Panc1 (cell line): Measurements from ENCODE around the gene CHCHD3. TPM values are rescaled to one million over a fixed set of nuclear protein-coding genes. Genes with fewer than 3 reads are reported as not detected.

Experiments
- ATAC-seq: fragments of 200-7000 bp; cut with Tn5 transposase; 2 replicates; pipeline ENCODE4 v1.9.1; 2020; ENCODE audit warnings: mild to moderate bottlenecking, moderate library complexity
- BruUV-seq: library from RNA; stranded (reverse); fragments of 400-500 nt; replicated peaks from 2 replicates; lab custom pipeline; 2021; lab: Mats Ljungman, UMichigan
- CTCF ChIA-PET: fragments of 300-600 bp; sonication (Branson Sonifier 250); formaldehyde crosslinking; loops from one replicate; lab custom pipeline; 2022; ENCODE audit warnings: antibody characterized with exemption; lab: Charles Lee
- POLR2A ChIA-PET: fragments of 300-600 bp; sonication (Branson Sonifier 250); formaldehyde crosslinking; loops from one replicate; lab custom pipeline; 2022; ENCODE audit warnings: antibody characterized with exemption; lab: Charles Lee
- DNase-seq: peaks from one replicate; pipeline ENCODE4 v3.0.0-alpha.2; 2010; ENCODE audit warnings: low read depth, low spot score
- H3K27ac ChIP-seq: 2 replicates; pipeline ENCODE4 v1.5.1; 2011; ENCODE audit warnings: mild to moderate bottlenecking, low read length, inconsistent platforms
- H3K27me3 ChIP-seq: fragments of 200-500 bp; sonication (Bioruptor generic); 2 replicates; pipeline ENCODE4 v1.6.0; 2014; ENCODE audit warnings: low read length, inconsistent platforms; ENCODE audit not compliant: control insufficient read depth, insufficient read depth
- H3K36me3 ChIP-seq: fragments of 200-500 bp; sonication (Bioruptor generic); 2 replicates; pipeline ENCODE4 v1.5.1; 2014; ENCODE audit warnings: inconsistent platforms, mild to moderate bottlenecking, low read length, moderate library complexity; ENCODE audit not compliant: control insufficient read depth, insufficient read depth
- H3K4me1 ChIP-seq: 2 replicates; pipeline ENCODE4 v1.5.1; 2011; ENCODE audit warnings: inconsistent platforms, mild to moderate bottlenecking, low read length, moderate library complexity; ENCODE audit not compliant: control insufficient read depth, insufficient read depth
- H3K4me3 ChIP-seq, 2 experiments: 2 replicates each; pipeline ENCODE4 v1.5.1; 2011 to 2012; ENCODE audit warnings: low read depth in 2 of 2, low read length in 2 of 2, mild to moderate bottlenecking in 2 of 2, inconsistent platforms in 1 of 2, moderate library complexity in 1 of 2
- H3K9me3 ChIP-seq: fragments of 200-500 bp; sonication (Bioruptor generic); 2 replicates; pipeline ENCODE4 v1.5.1; 2014; ENCODE audit warnings: low read depth, mild to moderate bottlenecking, inconsistent platforms, low read length, moderate library complexity; ENCODE audit not compliant: control insufficient read depth, insufficient read depth
- POLR2AphosphoS5 ChIP-seq: IDR thresholded peaks from 2 replicates; pipeline ENCODE4 v1.6.1; 2012; ENCODE audit warnings: mild to moderate bottlenecking, low read depth, low read length, moderate library complexity
- SIN3A ChIP-seq: IDR thresholded peaks from 2 replicates; pipeline ENCODE4 v1.6.1; 2012; ENCODE audit warnings: low read depth, mild to moderate bottlenecking, low read length, moderate library complexity, borderline replicate concordance; ENCODE audit not compliant: insufficient read depth
- TCF7L2 ChIP-seq: IDR thresholded peaks from 2 replicates; pipeline ENCODE4 v1.6.1; 2011; ENCODE audit warnings: mild to moderate bottlenecking, low read depth, low read length, inconsistent platforms
- in situ Hi-C: cut with HindIII; loops from 2 replicates; pipeline ENCODE4 v1.10.0; 2016; ENCODE audit warnings: low sequenced_read_pairs, low pct_unique_long_range_greater_than_20kb
- intact Hi-C: fragments of 100-400 bp; cut with micrococcal nuclease; formaldehyde crosslinking; loops from one replicate; pipeline ENCODE4 v1.10.0; 2022; ENCODE audit not compliant: unreplicated experiment
- total RNA-seq: library from RNA; stranded (reverse); gene quantifications from one replicate; pipeline ENCODE4 v1.2.1, GENCODE V29; 2021; ENCODE audit not compliant: unreplicated experiment
- TF ChIP-seq, protein P1 (sequence below), 2 experiments: IDR thresholded peaks; 2 replicates each; pipeline ENCODE4 v1.6.1; 2011 to 2012; ENCODE audit warnings: low read depth in 2 of 2, control low read depth in 1 of 2, low read length in 1 of 2, mild to moderate bottlenecking in 1 of 2, moderate library complexity in 1 of 2; ENCODE audit not compliant: insufficient read depth in 1 of 2
- TF ChIP-seq, protein P2 (sequence below): fragments of 450-650 bp; IDR thresholded peaks from 2 replicates; pipeline ENCODE4 v1.5.1; 2017; ENCODE audit warnings: mild to moderate bottlenecking

Gene CHCHD3
- total RNA-seq, 1 experiment from 2014 or later: 109 TPM

DNA sequence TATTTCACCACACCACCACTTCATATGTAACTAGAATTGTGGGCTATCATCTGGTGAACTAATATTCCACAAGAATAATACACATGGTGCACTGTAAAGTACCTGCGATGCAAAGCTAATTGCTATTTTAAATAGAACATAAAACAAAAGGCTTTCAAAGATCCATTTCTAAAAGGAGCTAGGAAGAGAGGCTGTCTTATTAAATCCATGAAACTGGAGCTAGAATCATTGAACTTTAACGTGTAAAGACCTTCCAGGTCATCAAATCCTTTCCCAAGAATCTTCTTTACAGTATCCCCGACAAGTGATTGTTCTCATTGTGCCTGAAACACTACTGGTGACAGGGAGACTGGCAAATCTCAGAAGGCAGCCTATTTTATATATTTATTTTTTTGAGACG is 224.9 kb downstream of the CHCHD3 start:
- intact Hi-C loops: no loop called here

DNA sequence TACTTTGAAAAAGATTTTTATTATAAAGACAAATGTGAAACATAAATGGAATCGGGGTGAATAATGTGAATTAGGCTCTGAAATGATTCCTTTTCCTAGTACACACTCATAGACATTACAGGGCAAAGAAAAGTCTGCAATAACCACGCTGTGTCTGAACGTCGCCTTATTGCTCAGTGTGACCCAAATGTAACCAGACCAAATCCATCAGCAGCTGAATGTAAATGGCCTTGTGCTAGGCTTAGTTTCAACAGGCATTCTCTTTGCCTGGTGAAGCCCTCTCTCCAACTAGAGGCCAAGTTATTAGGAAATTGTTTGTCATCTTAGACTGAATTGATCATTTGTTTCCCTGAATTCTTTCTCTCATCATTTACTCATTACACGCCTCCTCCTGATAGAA is 225.5 kb downstream of the CHCHD3 start:
- Histone ChIP-seq H3K27ac (no peak overlapping the region), H3K4me1 (no peaks in the 10 kb centered on the region), H3K4me3 (no peak overlapping the region), H3K36me3 (no peaks in the 10 kb centered on the region), H3K27me3 (no peaks in the 10 kb centered on the region), H3K9me3 (no peaks in the 10 kb centered on the region)
- intact Hi-C loops: no loop called here
- POLR2A ChIA-PET: interaction anchor here (0.6 kb wide), 1 partner anchor 486 kb away, joined by 5 read pairs; no protein-coding TSS in a partner anchor
- DNase-seq: no peak
- in situ Hi-C loops: no loop called here
- no peak for ATAC-seq
- CTCF ChIA-PET: no interaction called here
- BruUV-seq: no TSS peak
- TF ChIP-seq TCF7L2 (no peak), SIN3A (no peak), POLR2AphosphoS5 (no peak)
- TF ChIP-seq, protein P1, sequence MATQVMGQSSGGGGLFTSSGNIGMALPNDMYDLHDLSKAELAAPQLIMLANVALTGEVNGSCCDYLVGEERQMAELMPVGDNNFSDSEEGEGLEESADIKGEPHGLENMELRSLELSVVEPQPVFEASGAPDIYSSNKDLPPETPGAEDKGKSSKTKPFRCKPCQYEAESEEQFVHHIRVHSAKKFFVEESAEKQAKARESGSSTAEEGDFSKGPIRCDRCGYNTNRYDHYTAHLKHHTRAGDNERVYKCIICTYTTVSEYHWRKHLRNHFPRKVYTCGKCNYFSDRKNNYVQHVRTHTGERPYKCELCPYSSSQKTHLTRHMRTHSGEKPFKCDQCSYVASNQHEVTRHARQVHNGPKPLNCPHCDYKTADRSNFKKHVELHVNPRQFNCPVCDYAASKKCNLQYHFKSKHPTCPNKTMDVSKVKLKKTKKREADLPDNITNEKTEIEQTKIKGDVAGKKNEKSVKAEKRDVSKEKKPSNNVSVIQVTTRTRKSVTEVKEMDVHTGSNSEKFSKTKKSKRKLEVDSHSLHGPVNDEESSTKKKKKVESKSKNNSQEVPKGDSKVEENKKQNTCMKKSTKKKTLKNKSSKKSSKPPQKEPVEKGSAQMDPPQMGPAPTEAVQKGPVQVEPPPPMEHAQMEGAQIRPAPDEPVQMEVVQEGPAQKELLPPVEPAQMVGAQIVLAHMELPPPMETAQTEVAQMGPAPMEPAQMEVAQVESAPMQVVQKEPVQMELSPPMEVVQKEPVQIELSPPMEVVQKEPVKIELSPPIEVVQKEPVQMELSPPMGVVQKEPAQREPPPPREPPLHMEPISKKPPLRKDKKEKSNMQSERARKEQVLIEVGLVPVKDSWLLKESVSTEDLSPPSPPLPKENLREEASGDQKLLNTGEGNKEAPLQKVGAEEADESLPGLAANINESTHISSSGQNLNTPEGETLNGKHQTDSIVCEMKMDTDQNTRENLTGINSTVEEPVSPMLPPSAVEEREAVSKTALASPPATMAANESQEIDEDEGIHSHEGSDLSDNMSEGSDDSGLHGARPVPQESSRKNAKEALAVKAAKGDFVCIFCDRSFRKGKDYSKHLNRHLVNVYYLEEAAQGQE (IDR thresholded peaks at IDR 0.05; ENCODE audit: insufficient read depth in 1 of 2, low read depth in 2 of 2, low read length in 1 of 2): no peak
- TF ChIP-seq, protein P2, sequence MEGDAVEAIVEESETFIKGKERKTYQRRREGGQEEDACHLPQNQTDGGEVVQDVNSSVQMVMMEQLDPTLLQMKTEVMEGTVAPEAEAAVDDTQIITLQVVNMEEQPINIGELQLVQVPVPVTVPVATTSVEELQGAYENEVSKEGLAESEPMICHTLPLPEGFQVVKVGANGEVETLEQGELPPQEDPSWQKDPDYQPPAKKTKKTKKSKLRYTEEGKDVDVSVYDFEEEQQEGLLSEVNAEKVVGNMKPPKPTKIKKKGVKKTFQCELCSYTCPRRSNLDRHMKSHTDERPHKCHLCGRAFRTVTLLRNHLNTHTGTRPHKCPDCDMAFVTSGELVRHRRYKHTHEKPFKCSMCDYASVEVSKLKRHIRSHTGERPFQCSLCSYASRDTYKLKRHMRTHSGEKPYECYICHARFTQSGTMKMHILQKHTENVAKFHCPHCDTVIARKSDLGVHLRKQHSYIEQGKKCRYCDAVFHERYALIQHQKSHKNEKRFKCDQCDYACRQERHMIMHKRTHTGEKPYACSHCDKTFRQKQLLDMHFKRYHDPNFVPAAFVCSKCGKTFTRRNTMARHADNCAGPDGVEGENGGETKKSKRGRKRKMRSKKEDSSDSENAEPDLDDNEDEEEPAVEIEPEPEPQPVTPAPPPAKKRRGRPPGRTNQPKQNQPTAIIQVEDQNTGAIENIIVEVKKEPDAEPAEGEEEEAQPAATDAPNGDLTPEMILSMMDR: no peak

More for the DNA sequence above, 224.9 kb downstream of the CHCHD3 start:
- BruUV-seq: no TSS peak
- POLR2A ChIA-PET: no interaction called here
- TF ChIP-seq POLR2AphosphoS5: no peak
- Histone ChIP-seq H3K27me3 (no peaks in the 10 kb centered on the region), H3K4me3 (no peak overlapping the region), H3K4me1 (no peaks in the 10 kb centered on the region), H3K9me3 (no peaks in the 10 kb centered on the region), H3K27ac (no peak overlapping the region), H3K36me3 (no peaks in the 10 kb centered on the region)
- ATAC-seq: no peak
- DNase-seq: no peak
- in situ Hi-C loops: no loop called here
- CTCF ChIA-PET: no interaction called here

DNA sequence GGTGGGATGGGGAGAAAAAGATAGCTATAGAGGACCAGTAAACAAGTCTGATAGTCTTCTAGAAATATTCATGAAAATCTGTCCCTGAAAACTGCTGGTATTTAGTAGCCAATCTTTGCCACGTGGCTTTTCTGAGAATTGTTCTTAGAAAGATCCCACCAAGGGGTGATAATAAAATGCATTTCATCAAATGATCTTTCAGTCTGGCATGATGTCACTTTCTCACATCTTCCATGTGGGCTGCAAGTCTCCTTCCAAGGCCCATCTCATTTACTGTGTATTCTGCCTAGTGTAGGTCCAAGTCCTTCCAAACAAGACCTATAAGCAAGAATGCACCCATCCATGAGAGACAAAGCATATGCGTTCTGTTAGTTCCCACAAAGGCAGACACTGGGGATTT is 226.0 kb downstream of the CHCHD3 start:
- in situ Hi-C loops: no loop called here
- Histone ChIP-seq H3K36me3 (no peaks in the 10 kb centered on the region), H3K27ac (no peak overlapping the region), H3K4me3 (no peak overlapping the region), H3K27me3 (no peaks in the 10 kb centered on the region), H3K9me3 (no peaks in the 10 kb centered on the region), H3K4me1 (no peaks in the 10 kb centered on the region)
- intact Hi-C loops: no loop called here
- BruUV-seq: no TSS peak
- ChIA-PET POLR2A (no interaction called here), CTCF (no interaction called here)
- ATAC-seq (no peak), DNase-seq (no peak)
- TF ChIP-seq TCF7L2: no peak
